SK-N-SH (cell line): ENCODE results near the gene TXNRD2. TPM values are rescaled to one million over a fixed set of nuclear protein-coding genes. Genes with fewer than 3 reads are reported as not detected.

Source experiments
- CTCF ChIA-PET: fragments of 300-600, 350-600 bp; formaldehyde crosslinking; extraction: SDS; loops from one replicate; lab custom pipeline; 2021; lab: Yijun Ruan, JAX
- POLR2A ChIA-PET: fragments of 350-600 bp; sonication (Branson Sonifier 250); formaldehyde crosslinking; extraction: SDS; loops from one replicate; lab custom pipeline; 2020; ENCODE audit warnings: antibody characterized with exemption, inconsistent platforms; lab: Yijun Ruan, JAX
- DNase-seq: peaks from one replicate; pipeline ENCODE4 v3.0.0; 2012
- H2AFZ ChIP-seq: fragments of 200-600 bp; sonication (generic); 2 replicates; pipeline ENCODE4 v1.8.1; 2016; ENCODE audit warnings: antibody characterized with exemption, mild to moderate bottlenecking, low read depth
- H3F3A ChIP-seq: fragments of 200-600 bp; sonication (generic); replicated peaks from 2 replicates; pipeline ENCODE3; 2016; ENCODE audit warnings: antibody characterized with exemption, mild to moderate bottlenecking; ENCODE audit not compliant: insufficient read depth
- H3K27ac ChIP-seq, 2 experiments: fragments of 200-500 bp in 1 of 2; fragments of 200-600 bp in 1 of 2; sonication (Bioruptor generic) in 1 of 2; sonication (generic), shearing (Covaris generic) in 1 of 2; 2 replicates each; pipeline versions ENCODE4 v1.5.1 to v1.6.1; 2014 to 2016; ENCODE audit warnings: low read depth in 2 of 2, inconsistent platforms in 1 of 2, low read length in 1 of 2, mild to moderate bottlenecking in 1 of 2, mixed read lengths in 1 of 2
- H3K27me3 ChIP-seq: fragments of 200-600 bp; sonication (generic), shearing (Covaris generic); 2 replicates; pipeline ENCODE4 v1.6.1; 2016; ENCODE audit warnings: mixed run types; ENCODE audit not compliant: insufficient read depth
- H3K36me3 ChIP-seq, 2 experiments: fragments of 200-500 bp in 1 of 2; fragments of 200-600 bp in 1 of 2; sonication (Bioruptor generic) in 1 of 2; sonication (generic) in 1 of 2; replicated peaks in 1 of 2; 2 replicates each; pipeline versions ENCODE3 to v1.5.1; 2014 to 2016; ENCODE audit warnings: low read length in 1 of 2, mild to moderate bottlenecking in 1 of 2; ENCODE audit not compliant: insufficient read depth in 2 of 2, control insufficient read depth in 1 of 2
- H3K4me1 ChIP-seq, 2 experiments: fragments of 200-500 bp in 1 of 2; fragments of 200-600 bp in 1 of 2; sonication (Bioruptor generic) in 1 of 2; sonication (generic), shearing (Covaris generic) in 1 of 2; 2 replicates each; pipeline versions ENCODE4 v1.5.1 to v1.6.1; 2014 to 2016; ENCODE audit warnings: low read depth in 1 of 2, low read length in 1 of 2, mixed run types in 1 of 2; ENCODE audit not compliant: insufficient read depth in 2 of 2, control insufficient read depth in 1 of 2
- H3K4me2 ChIP-seq: fragments of 200-600 bp; sonication (generic), shearing (Covaris generic); 2 replicates; pipeline ENCODE4 v1.6.1; 2017; ENCODE audit warnings: mixed run types
- H3K4me3 ChIP-seq, 2 experiments: fragments of 200-500 bp in 1 of 2; fragments of 200-600 bp in 1 of 2; sonication (Bioruptor generic) in 1 of 2; sonication (generic), shearing (Covaris generic) in 1 of 2; 2 replicates each; pipeline versions ENCODE4 v1.5.1 to v1.8.1; 2014 to 2016; ENCODE audit warnings: low read depth in 2 of 2, inconsistent platforms in 1 of 2, low read length in 1 of 2, mild to moderate bottlenecking in 1 of 2, mixed read lengths in 1 of 2, moderate library complexity in 1 of 2
- H3K79me2 ChIP-seq: fragments of 200-600 bp; sonication (generic); 2 replicates; pipeline ENCODE4 v1.8.1; 2017; ENCODE audit warnings: mild to moderate bottlenecking; ENCODE audit not compliant: insufficient read depth
- H3K9ac ChIP-seq: fragments of 200-600 bp; sonication (generic); 2 replicates; pipeline ENCODE4 v1.6.1; 2017; ENCODE audit warnings: mixed run types
- H3K9me2 ChIP-seq: fragments of 200-600 bp; sonication (generic); 2 replicates; pipeline ENCODE4 v1.6.1; 2017; ENCODE audit warnings: mixed run types
- H3K9me3 ChIP-seq: fragments of 200-600 bp; sonication (generic); 2 replicates; pipeline ENCODE4 v1.6.1; 2017; ENCODE audit warnings: mixed run types, mild to moderate bottlenecking, moderate library complexity
- H4K20me1 ChIP-seq: fragments of 200-600 bp; sonication (generic); 2 replicates; pipeline ENCODE4 v1.6.1; 2017; ENCODE audit warnings: mild to moderate bottlenecking, mixed run types; ENCODE audit not compliant: insufficient read depth
- ELF1 ChIP-seq: IDR thresholded peaks from 2 replicates; pipeline ENCODE4 v1.4.0; 2012
- EP300 ChIP-seq, 2 experiments: IDR thresholded peaks; 2 replicates each; pipeline versions ENCODE4 v1.4.0 to v1.6.1; 2012; ENCODE audit warnings: borderline replicate concordance in 1 of 2, low read depth in 1 of 2, low read length in 1 of 2
- EZH2phosphoT487 ChIP-seq: fragments of 200-600 bp; sonication (generic); IDR thresholded peaks from 2 replicates; pipeline ENCODE4 v1.6.1; 2017; ENCODE audit warnings: low read depth, mixed run types, mild to moderate bottlenecking, antibody characterized with exemption, moderate library complexity, borderline replicate concordance
- FOXJ3 ChIP-seq: sonication (generic); formaldehyde crosslinking; IDR thresholded peaks from 2 replicates; pipeline ENCODE4 v1.5.1; 2020; ENCODE audit warnings: mild to moderate bottlenecking, missing genetic modification reagents
- FOXM1 ChIP-seq: IDR thresholded peaks from 2 replicates; pipeline ENCODE4 v1.4.0; 2012; ENCODE audit warnings: low read depth, mild to moderate bottlenecking
- GATA2 ChIP-seq: sonication (generic); formaldehyde crosslinking; IDR thresholded peaks from 2 replicates; pipeline ENCODE4 v1.5.0; 2020; ENCODE audit warnings: mild to moderate bottlenecking, missing genetic modification reagents
- NFIC ChIP-seq: IDR thresholded peaks from 2 replicates; pipeline ENCODE4 v1.4.0; 2012; ENCODE audit warnings: borderline replicate concordance
- NRF1 ChIP-seq: IDR thresholded peaks from 2 replicates; pipeline ENCODE4 v1.6.1; 2012; ENCODE audit warnings: low read depth, mild to moderate bottlenecking, low read length
- POLR2AphosphoS5 ChIP-seq: IDR thresholded peaks from 2 replicates; pipeline ENCODE4 v1.6.1; 2012; ENCODE audit warnings: low read depth, low read length
- RAD21 ChIP-seq: IDR thresholded peaks from 2 replicates; pipeline ENCODE4 v1.6.1; 2012; ENCODE audit warnings: mild to moderate bottlenecking, low read length
- RCOR1 ChIP-seq: fragments of 150-350 bp; IDR thresholded peaks from 2 replicates; pipeline ENCODE4 v1.6.1; 2017; ENCODE audit warnings: antibody characterized with exemption, low read length
- RFX5 ChIP-seq: IDR thresholded peaks from 2 replicates; pipeline ENCODE4 v1.6.1; 2012; ENCODE audit warnings: mild to moderate bottlenecking, improper control_type of control experiment, low read length
- SIN3A ChIP-seq: IDR thresholded peaks from 2 replicates; pipeline ENCODE4 v1.6.1; 2012; ENCODE audit warnings: low read depth, mild to moderate bottlenecking, low read length, moderate library complexity, borderline replicate concordance
- TCF12 ChIP-seq: IDR thresholded peaks from 2 replicates; pipeline ENCODE4 v1.4.0; 2012
- USF1 ChIP-seq: IDR thresholded peaks from 2 replicates; pipeline ENCODE4 v1.4.0; 2012; ENCODE audit warnings: low read depth, borderline replicate concordance
- YY1 ChIP-seq: IDR thresholded peaks from 2 replicates; pipeline ENCODE4 v1.4.0; 2012; ENCODE audit warnings: low read depth, mild to moderate bottlenecking
- WGBS: methylation state at CpG from one replicate; pipeline ENCODE4 v1.1.6; 2017; ENCODE audit warnings: low lambda C conversion rate; 5-methylcytosine and 5-hydroxymethylcytosine counted together
- polyA plus RNA-seq, 3 experiments: library from polyadenylated mRNA; depleted of rRNA; stranded (reverse); fragments of >200 nt; gene quantifications; 2 replicates each; pipeline ENCODE4 v1.2.3, GENCODE V29; 2012
- TF ChIP-seq, protein P1 (sequence below): fragments of 150-350 bp; IDR thresholded peaks from 2 replicates; pipeline ENCODE4 v1.6.1; 2016; ENCODE audit warnings: mild to moderate bottlenecking, low read depth, low read length
- TF ChIP-seq, protein P2 (sequence below): IDR thresholded peaks from 2 replicates; pipeline ENCODE4 v1.4.0; 2012; ENCODE audit warnings: low read depth, borderline replicate concordance
- TF ChIP-seq, protein P3 (sequence below): IDR thresholded peaks from 2 replicates; pipeline ENCODE4; 2012
- TF ChIP-seq, protein P4 (sequence below): fragments of 150-350 bp; IDR thresholded peaks from 2 replicates; pipeline ENCODE4 v1.6.1; 2017; ENCODE audit warnings: antibody characterized with exemption, low read length, low read depth, borderline replicate concordance

TXNRD2 gene
- polyA plus RNA-seq, 1 of the 3 experiments (the other 2 are of a cell fraction), result 34.7 TPM

- Histone ChIP-seq H4K20me1 (no peaks in the 10 kb centered on the region), H3F3A (no peaks in the 10 kb centered on the region), H3K79me2 (no peaks in the 10 kb centered on the region), H3K4me2 (no peak overlapping the region), H3K4me3 (no peak overlapping the region), H3K27ac (no peak overlapping the region), H3K4me1 (peaks cover 5 to 16% of the 10 kb centered on the region in 2 experiments; a peak in 2 of 4 replicates), H3K9ac (no peak overlapping the region), H3K9me2 (no peaks in the 10 kb centered on the region), H3K9me3 (no peaks in the 10 kb centered on the region), H3K36me3 (no peaks in the 10 kb centered on the region), H2AFZ (no peak overlapping the region), H3K27me3 (no peaks in the 10 kb centered on the region)
- CTCF ChIA-PET, result interaction anchor here (1.0 to 4.1 kb wide), 6 partner anchors 10 to 142 kb away, joined by 3 to 22 read pairs (median 3); no protein-coding TSS in a partner anchor
- 100% methylated on average over 1 of the region's 16 CpGs for WGBS
- no peak for DNase-seq
- POLR2A ChIA-PET, result no interaction called here
- TF ChIP-seq YY1 (no peak), USF1 (no peak), GATA2 (CRISPR knock-in tag) (no peak), RCOR1 (no peak), POLR2AphosphoS5 (no peak), TCF12 (no peak), EP300 (IDR thresholded peaks at IDR 0.05; ENCODE audit: borderline replicate concordance in 1 of 2, low read depth in 1 of 2, low read length in 1 of 2) (no peak), NRF1 (no peak), RAD21 (no peak), RFX5 (no peak), FOXM1 (no peak), EZH2phosphoT487 (no peak), NFIC (no peak), SIN3A (no peak), FOXJ3 (CRISPR knock-in tag) (no peak), ELF1 (no peak)
- TF ChIP-seq, protein P1, sequence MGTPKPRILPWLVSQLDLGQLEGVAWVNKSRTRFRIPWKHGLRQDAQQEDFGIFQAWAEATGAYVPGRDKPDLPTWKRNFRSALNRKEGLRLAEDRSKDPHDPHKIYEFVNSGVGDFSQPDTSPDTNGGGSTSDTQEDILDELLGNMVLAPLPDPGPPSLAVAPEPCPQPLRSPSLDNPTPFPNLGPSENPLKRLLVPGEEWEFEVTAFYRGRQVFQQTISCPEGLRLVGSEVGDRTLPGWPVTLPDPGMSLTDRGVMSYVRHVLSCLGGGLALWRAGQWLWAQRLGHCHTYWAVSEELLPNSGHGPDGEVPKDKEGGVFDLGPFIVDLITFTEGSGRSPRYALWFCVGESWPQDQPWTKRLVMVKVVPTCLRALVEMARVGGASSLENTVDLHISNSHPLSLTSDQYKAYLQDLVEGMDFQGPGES, result no peak
- TF ChIP-seq, protein P2, sequence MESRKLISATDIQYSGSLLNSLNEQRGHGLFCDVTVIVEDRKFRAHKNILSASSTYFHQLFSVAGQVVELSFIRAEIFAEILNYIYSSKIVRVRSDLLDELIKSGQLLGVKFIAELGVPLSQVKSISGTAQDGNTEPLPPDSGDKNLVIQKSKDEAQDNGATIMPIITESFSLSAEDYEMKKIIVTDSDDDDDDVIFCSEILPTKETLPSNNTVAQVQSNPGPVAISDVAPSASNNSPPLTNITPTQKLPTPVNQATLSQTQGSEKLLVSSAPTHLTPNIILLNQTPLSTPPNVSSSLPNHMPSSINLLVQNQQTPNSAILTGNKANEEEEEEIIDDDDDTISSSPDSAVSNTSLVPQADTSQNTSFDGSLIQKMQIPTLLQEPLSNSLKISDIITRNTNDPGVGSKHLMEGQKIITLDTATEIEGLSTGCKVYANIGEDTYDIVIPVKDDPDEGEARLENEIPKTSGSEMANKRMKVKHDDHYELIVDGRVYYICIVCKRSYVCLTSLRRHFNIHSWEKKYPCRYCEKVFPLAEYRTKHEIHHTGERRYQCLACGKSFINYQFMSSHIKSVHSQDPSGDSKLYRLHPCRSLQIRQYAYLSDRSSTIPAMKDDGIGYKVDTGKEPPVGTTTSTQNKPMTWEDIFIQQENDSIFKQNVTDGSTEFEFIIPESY, result no peak
- TF ChIP-seq, protein P3, sequence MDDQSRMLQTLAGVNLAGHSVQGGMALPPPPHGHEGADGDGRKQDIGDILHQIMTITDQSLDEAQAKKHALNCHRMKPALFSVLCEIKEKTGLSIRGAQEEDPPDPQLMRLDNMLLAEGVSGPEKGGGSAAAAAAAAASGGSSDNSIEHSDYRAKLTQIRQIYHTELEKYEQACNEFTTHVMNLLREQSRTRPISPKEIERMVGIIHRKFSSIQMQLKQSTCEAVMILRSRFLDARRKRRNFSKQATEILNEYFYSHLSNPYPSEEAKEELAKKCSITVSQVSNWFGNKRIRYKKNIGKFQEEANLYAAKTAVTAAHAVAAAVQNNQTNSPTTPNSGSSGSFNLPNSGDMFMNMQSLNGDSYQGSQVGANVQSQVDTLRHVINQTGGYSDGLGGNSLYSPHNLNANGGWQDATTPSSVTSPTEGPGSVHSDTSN, result no peak
- TF ChIP-seq, protein P4, sequence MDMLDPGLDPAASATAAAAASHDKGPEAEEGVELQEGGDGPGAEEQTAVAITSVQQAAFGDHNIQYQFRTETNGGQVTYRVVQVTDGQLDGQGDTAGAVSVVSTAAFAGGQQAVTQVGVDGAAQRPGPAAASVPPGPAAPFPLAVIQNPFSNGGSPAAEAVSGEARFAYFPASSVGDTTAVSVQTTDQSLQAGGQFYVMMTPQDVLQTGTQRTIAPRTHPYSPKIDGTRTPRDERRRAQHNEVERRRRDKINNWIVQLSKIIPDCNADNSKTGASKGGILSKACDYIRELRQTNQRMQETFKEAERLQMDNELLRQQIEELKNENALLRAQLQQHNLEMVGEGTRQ, result no peak
These were observed 69.5 kb downstream of the TXNRD2 start for GRCh38 chr22:19871845-19872778.
